HEK293 (cell line): ENCODE measurements around the gene LUZP4.

Experiments used
- BCL11B ChIP-seq: fragments of 450-650 bp; formaldehyde crosslinking; IDR thresholded peaks from 2 replicates; pipeline ENCODE4 v1.5.1; 2016; ENCODE audit warnings: low read depth, missing biosample characterization, missing genetic modification characterization
- GFI1B ChIP-seq: fragments of 450-650 bp; formaldehyde crosslinking; IDR thresholded peaks from 2 replicates; pipeline ENCODE4 v1.5.1; 2016; ENCODE audit warnings: missing biosample characterization, missing genetic modification characterization
- KLF10 ChIP-seq: fragments of 450-650 bp; IDR thresholded peaks from 2 replicates; pipeline ENCODE4 v1.5.1; 2018; ENCODE audit warnings: missing biosample characterization, mild to moderate bottlenecking, missing genetic modification characterization
- KLF16 ChIP-seq: fragments of 450-650 bp; formaldehyde crosslinking; IDR thresholded peaks from 2 replicates; pipeline ENCODE4 v1.5.1; 2017; ENCODE audit warnings: missing biosample characterization, missing genetic modification characterization
- ZBTB17 ChIP-seq: fragments of 450-650 bp; formaldehyde crosslinking; IDR thresholded peaks from 2 replicates; pipeline ENCODE4 v1.5.1; 2016; ENCODE audit warnings: missing biosample characterization, missing genetic modification characterization
- ZFHX2 ChIP-seq: fragments of 450-650 bp; formaldehyde crosslinking; conservative IDR thresholded peaks from 2 replicates; pipeline ENCODE4 v1.5.1; 2016; ENCODE audit warnings: missing biosample characterization, missing genetic modification characterization
- ZFP3 ChIP-seq: fragments of 450-650 bp; formaldehyde crosslinking; IDR thresholded peaks from 2 replicates; pipeline ENCODE4 v1.5.1; 2016; ENCODE audit warnings: low read depth, missing biosample characterization, missing genetic modification characterization
- ZNF114 ChIP-seq: fragments of 450-650 bp; formaldehyde crosslinking; IDR thresholded peaks from 2 replicates; pipeline ENCODE4 v1.5.0; 2017; ENCODE audit warnings: missing biosample characterization, missing genetic modification characterization
- ZNF157 ChIP-seq: fragments of 450-650 bp; formaldehyde crosslinking; IDR thresholded peaks from 2 replicates; pipeline ENCODE4 v1.5.1; 2016; ENCODE audit warnings: missing biosample characterization, missing genetic modification characterization
- ZNF16 ChIP-seq: fragments of 450-650 bp; formaldehyde crosslinking; IDR thresholded peaks from 2 replicates; pipeline ENCODE4 v1.5.1; 2016; ENCODE audit warnings: low read depth, missing biosample characterization, missing genetic modification characterization
- ZNF169 ChIP-seq: fragments of 450-650 bp; formaldehyde crosslinking; IDR thresholded peaks from 2 replicates; pipeline ENCODE4 v1.5.1; 2016; ENCODE audit warnings: missing biosample characterization, missing genetic modification characterization
- ZNF175 ChIP-seq: fragments of 450-650 bp; formaldehyde crosslinking; IDR thresholded peaks from 2 replicates; pipeline ENCODE4 v1.5.1; 2016; ENCODE audit warnings: missing biosample characterization, missing genetic modification characterization
- ZNF239 ChIP-seq: fragments of 450-650 bp; formaldehyde crosslinking; IDR thresholded peaks from 2 replicates; pipeline ENCODE4 v1.5.1; 2016; ENCODE audit warnings: missing biosample characterization, missing genetic modification characterization
- ZNF324 ChIP-seq: fragments of 450-650 bp; formaldehyde crosslinking; IDR thresholded peaks from 2 replicates; pipeline ENCODE4 v1.5.1; 2016; ENCODE audit warnings: missing biosample characterization, missing genetic modification characterization
- ZNF416 ChIP-seq: fragments of 450-650 bp; formaldehyde crosslinking; IDR thresholded peaks from 2 replicates; pipeline ENCODE4 v1.5.1; 2016; ENCODE audit warnings: missing biosample characterization, missing genetic modification characterization
- ZNF426 ChIP-seq: fragments of 450-650 bp; formaldehyde crosslinking; IDR thresholded peaks from 2 replicates; pipeline ENCODE4 v1.5.1; 2017; ENCODE audit warnings: missing biosample characterization, missing genetic modification characterization, mild to moderate bottlenecking, inconsistent platforms, moderate library complexity
- ZNF510 ChIP-seq: fragments of 450-650 bp; formaldehyde crosslinking; IDR thresholded peaks from 2 replicates; pipeline ENCODE4 v1.5.1; 2018; ENCODE audit warnings: mild to moderate bottlenecking, missing genetic modification characterization, missing biosample characterization; ENCODE audit not compliant: insufficient replicate concordance
- ZNF521 ChIP-seq: fragments of 450-650 bp; formaldehyde crosslinking; IDR thresholded peaks from 2 replicates; pipeline ENCODE4 v1.5.1; 2017; ENCODE audit warnings: missing biosample characterization, mild to moderate bottlenecking, missing genetic modification characterization
- ZNF561 ChIP-seq: fragments of 450-650 bp; IDR thresholded peaks from 2 replicates; pipeline ENCODE4 v1.5.1; 2018; ENCODE audit warnings: missing biosample characterization, missing genetic modification characterization, borderline replicate concordance
- ZNF571 ChIP-seq: fragments of 450-650 bp; formaldehyde crosslinking; IDR thresholded peaks from 2 replicates; pipeline ENCODE4 v1.5.0; 2017; ENCODE audit warnings: missing biosample characterization, missing genetic modification characterization
- ZNF610 ChIP-seq: fragments of 450-650 bp; formaldehyde crosslinking; IDR thresholded peaks from 2 replicates; pipeline ENCODE4 v1.5.1; 2016; ENCODE audit warnings: missing biosample characterization, missing genetic modification characterization, borderline replicate concordance
- ZNF624 ChIP-seq: fragments of 450-650 bp; formaldehyde crosslinking; IDR thresholded peaks from 2 replicates; pipeline ENCODE4 v1.5.1; 2017; ENCODE audit warnings: missing biosample characterization, missing genetic modification characterization
- ZNF626 ChIP-seq: fragments of 450-650 bp; sonication (Bioruptor Pico); formaldehyde crosslinking; IDR thresholded peaks from 2 replicates; pipeline ENCODE4 v1.5.1; 2018; ENCODE audit warnings: missing biosample characterization, missing genetic modification characterization, inconsistent platforms
- ZNF629 ChIP-seq: fragments of 450-650 bp; formaldehyde crosslinking; IDR thresholded peaks from 2 replicates; pipeline ENCODE4 v1.5.1; 2017; ENCODE audit warnings: missing biosample characterization, missing genetic modification characterization
- ZNF654 ChIP-seq: fragments of 450-650 bp; formaldehyde crosslinking; IDR thresholded peaks from 2 replicates; pipeline ENCODE4 v1.5.1; 2016; ENCODE audit warnings: low read depth, missing biosample characterization, missing genetic modification characterization
- ZNF664 ChIP-seq: fragments of 450-650 bp; formaldehyde crosslinking; IDR thresholded peaks from 2 replicates; pipeline ENCODE4 v1.5.1; 2016; ENCODE audit warnings: missing biosample characterization, missing genetic modification characterization
- ZNF791 ChIP-seq: fragments of 450-650 bp; formaldehyde crosslinking; IDR thresholded peaks from 2 replicates; pipeline ENCODE4 v1.5.1; 2016; ENCODE audit warnings: missing biosample characterization, missing genetic modification characterization
- ZNF843 ChIP-seq: fragments of 450-650 bp; formaldehyde crosslinking; IDR thresholded peaks from 2 replicates; pipeline ENCODE4 v1.5.1; 2016; ENCODE audit warnings: missing biosample characterization, missing genetic modification characterization
- TF ChIP-seq, protein P1 (sequence below): fragments of 450-650 bp; formaldehyde crosslinking; IDR thresholded peaks from 2 replicates; pipeline ENCODE4 v1.5.1; 2016; ENCODE audit warnings: missing biosample characterization, missing genetic modification characterization
- TF ChIP-seq, protein P2 (sequence below): fragments of 450-650 bp; formaldehyde crosslinking; IDR thresholded peaks from 2 replicates; pipeline ENCODE4 v1.5.1; 2016; ENCODE audit warnings: missing biosample characterization, missing genetic modification characterization
- TF ChIP-seq, protein P3 (sequence below): fragments of 450-650 bp; formaldehyde crosslinking; IDR thresholded peaks from 2 replicates; pipeline ENCODE4 v1.5.1; 2016; ENCODE audit warnings: missing biosample characterization, missing genetic modification characterization
- TF ChIP-seq, protein P4 (sequence below): fragments of 450-650 bp; formaldehyde crosslinking; IDR thresholded peaks from 2 replicates; pipeline ENCODE4 v1.5.1; 2016; ENCODE audit warnings: missing biosample characterization, missing genetic modification characterization
- TF ChIP-seq, protein P5 (sequence below): fragments of 450-650 bp; formaldehyde crosslinking; IDR thresholded peaks from 2 replicates; pipeline ENCODE4 v1.5.1; 2016; ENCODE audit warnings: missing biosample characterization, missing genetic modification characterization
- TF ChIP-seq, protein P6 (sequence below): sonication (generic); formaldehyde crosslinking; IDR thresholded peaks from 2 replicates; pipeline ENCODE4 v1.8.1; 2022; ENCODE audit warnings: mild to moderate bottlenecking, moderate library complexity, missing genetic modification reagents

LUZP4 gene

DNA sequence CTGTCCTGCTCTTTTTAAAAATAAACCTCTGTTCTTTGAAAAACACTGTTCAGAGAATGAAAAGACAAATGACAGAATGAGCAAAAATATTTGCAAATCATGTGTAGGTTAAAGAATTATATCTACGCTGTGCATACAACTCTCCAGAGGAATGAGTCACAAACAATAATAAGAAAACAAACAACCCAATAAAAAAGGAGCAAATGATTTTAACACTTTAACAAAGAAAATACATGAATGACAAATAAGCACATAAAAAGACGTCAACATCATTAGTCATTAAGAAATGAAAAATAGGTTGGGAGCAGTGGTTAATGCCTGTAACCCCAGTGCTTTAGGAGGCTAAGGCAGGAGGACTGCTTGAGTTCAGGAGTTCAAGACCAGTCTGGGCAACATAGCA is 34.5 kb upstream of the LUZP4 start (continued):
- TF ChIP-seq, protein P1, sequence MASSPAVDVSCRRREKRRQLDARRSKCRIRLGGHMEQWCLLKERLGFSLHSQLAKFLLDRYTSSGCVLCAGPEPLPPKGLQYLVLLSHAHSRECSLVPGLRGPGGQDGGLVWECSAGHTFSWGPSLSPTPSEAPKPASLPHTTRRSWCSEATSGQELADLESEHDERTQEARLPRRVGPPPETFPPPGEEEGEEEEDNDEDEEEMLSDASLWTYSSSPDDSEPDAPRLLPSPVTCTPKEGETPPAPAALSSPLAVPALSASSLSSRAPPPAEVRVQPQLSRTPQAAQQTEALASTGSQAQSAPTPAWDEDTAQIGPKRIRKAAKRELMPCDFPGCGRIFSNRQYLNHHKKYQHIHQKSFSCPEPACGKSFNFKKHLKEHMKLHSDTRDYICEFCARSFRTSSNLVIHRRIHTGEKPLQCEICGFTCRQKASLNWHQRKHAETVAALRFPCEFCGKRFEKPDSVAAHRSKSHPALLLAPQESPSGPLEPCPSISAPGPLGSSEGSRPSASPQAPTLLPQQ (tag by site-specific recombination): no peak
- no peak for TF ChIP-seq ZNF114 (tag by site-specific recombination)
- TF ChIP-seq, protein P2, sequence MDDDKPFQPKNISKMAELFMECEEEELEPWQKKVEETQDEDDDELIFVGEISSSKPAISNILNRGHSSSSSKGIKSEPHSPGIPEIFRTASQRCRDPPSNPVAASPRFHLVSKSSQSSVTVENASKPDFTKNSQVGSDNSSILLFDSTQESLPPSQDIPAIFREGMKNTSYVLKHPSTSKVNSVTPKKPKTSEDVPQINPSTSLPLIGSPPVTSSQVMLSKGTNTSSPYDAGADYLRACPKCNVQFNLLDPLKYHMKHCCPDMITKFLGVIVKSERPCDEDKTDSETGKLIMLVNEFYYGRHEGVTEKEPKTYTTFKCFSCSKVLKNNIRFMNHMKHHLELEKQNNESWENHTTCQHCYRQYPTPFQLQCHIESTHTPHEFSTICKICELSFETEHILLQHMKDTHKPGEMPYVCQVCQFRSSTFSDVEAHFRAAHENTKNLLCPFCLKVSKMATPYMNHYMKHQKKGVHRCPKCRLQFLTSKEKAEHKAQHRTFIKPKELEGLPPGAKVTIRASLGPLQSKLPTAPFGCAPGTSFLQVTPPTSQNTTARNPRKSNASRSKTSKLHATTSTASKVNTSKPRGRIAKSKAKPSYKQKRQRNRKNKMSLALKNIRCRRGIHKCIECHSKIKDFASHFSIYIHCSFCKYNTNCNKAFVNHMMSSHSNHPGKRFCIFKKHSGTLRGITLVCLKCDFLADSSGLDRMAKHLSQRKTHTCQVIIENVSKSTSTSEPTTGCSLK (tag by site-specific recombination): no peak
- TF ChIP-seq ZNF157: no peak
- TF ChIP-seq ZNF175: no peak
- TF ChIP-seq ZNF521 (tag by site-specific recombination): no peak
- TF ChIP-seq ZNF561 (tag by site-specific recombination): no peak
- TF ChIP-seq ZFHX2 (tag by site-specific recombination): no peak
- no peak for TF ChIP-seq ZNF510
- TF ChIP-seq, protein P3, sequence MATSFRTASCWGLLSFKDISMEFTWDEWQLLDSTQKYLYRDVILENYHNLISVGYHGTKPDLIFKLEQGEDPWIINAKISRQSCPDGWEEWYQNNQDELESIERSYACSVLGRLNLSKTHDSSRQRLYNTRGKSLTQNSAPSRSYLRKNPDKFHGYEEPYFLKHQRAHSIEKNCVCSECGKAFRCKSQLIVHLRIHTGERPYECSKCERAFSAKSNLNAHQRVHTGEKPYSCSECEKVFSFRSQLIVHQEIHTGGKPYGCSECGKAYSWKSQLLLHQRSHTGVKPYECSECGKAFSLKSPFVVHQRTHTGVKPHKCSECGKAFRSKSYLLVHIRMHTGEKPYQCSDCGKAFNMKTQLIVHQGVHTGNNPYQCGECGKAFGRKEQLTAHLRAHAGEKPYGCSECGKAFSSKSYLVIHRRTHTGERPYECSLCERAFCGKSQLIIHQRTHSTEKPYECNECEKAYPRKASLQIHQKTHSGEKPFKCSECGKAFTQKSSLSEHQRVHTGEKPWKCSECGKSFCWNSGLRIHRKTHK: 0 out of 2 replicates have a peak, but pooled peaks have one; percentile 33
- no peak for TF ChIP-seq ZNF571 (tag by site-specific recombination)
- no peak for TF ChIP-seq ZNF16
- TF ChIP-seq KLF10: no peak
- TF ChIP-seq ZNF426 (tag by site-specific recombination): no peak
- TF ChIP-seq ZNF629 (tag by site-specific recombination): peak; percentile 83
- no peak for TF ChIP-seq ZNF239 (tag by site-specific recombination)
- no peak for TF ChIP-seq ZNF791 (tag by site-specific recombination)
- no peak for TF ChIP-seq ZFP3 (tag by site-specific recombination)
- peak; percentile 24; the same call in 1 of the 2 replicates for TF ChIP-seq GFI1B (tag by site-specific recombination)
- no peak for TF ChIP-seq ZNF416
- TF ChIP-seq, protein P4, sequence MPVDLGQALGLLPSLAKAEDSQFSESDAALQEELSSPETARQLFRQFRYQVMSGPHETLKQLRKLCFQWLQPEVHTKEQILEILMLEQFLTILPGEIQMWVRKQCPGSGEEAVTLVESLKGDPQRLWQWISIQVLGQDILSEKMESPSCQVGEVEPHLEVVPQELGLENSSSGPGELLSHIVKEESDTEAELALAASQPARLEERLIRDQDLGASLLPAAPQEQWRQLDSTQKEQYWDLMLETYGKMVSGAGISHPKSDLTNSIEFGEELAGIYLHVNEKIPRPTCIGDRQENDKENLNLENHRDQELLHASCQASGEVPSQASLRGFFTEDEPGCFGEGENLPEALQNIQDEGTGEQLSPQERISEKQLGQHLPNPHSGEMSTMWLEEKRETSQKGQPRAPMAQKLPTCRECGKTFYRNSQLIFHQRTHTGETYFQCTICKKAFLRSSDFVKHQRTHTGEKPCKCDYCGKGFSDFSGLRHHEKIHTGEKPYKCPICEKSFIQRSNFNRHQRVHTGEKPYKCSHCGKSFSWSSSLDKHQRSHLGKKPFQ (tag by site-specific recombination): no peak
- TF ChIP-seq, protein P5, sequence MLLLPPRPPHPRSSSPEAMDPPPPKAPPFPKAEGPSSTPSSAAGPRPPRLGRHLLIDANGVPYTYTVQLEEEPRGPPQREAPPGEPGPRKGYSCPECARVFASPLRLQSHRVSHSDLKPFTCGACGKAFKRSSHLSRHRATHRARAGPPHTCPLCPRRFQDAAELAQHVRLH: no peak
- TF ChIP-seq ZNF626: no peak
- TF ChIP-seq ZNF169 (tag by site-specific recombination): no peak
- TF ChIP-seq ZNF843 (tag by site-specific recombination): no peak; the same call in 1 of the 2 replicates
- TF ChIP-seq ZNF624 (tag by site-specific recombination): no peak
- TF ChIP-seq ZNF324 (tag by site-specific recombination): no peak
- TF ChIP-seq, protein P6, sequence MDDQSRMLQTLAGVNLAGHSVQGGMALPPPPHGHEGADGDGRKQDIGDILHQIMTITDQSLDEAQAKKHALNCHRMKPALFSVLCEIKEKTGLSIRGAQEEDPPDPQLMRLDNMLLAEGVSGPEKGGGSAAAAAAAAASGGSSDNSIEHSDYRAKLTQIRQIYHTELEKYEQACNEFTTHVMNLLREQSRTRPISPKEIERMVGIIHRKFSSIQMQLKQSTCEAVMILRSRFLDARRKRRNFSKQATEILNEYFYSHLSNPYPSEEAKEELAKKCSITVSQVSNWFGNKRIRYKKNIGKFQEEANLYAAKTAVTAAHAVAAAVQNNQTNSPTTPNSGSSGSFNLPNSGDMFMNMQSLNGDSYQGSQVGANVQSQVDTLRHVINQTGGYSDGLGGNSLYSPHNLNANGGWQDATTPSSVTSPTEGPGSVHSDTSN (CRISPR knock-in tag): no peak
- TF ChIP-seq KLF16: no peak
- no peak for TF ChIP-seq ZNF654 (tag by site-specific recombination)
- no peak for TF ChIP-seq ZNF664 (tag by site-specific recombination)
- no peak for TF ChIP-seq BCL11B (tag by site-specific recombination)
- TF ChIP-seq ZNF610 (tag by site-specific recombination): no peak
- TF ChIP-seq ZBTB17 (tag by site-specific recombination): no peak
